Measurements from ENCODE around the gene PRIMA1. TPM values are rescaled to one million over a fixed set of nuclear protein-coding genes. Genes with fewer than 3 reads are reported as not detected.

The PRIMA1 gene
- polyA plus RNA-seq, 1 of the 3 experiments (the other 2 are of a cell fraction), result 0.18 TPM

GRCh38 chr14:93790966-93791365, 2.7 kb upstream of the PRIMA1 start:
- Histone ChIP-seq H4K20me1 (ENCODE audit: insufficient read depth) (no peaks in the 10 kb centered on the region), H3K4me2 (no peak overlapping the region), H3K4me1 (ENCODE audit: control insufficient read depth in 1 of 2, insufficient read depth in 2 of 2, low read depth in 1 of 2, low read length in 1 of 2) (peaks cover 0 to 36% of the 10 kb centered on the region in 2 experiments; a peak in 2 of 4 replicates), H3K79me2 (ENCODE audit: insufficient read depth) (no peaks in the 10 kb centered on the region), H3K9ac (no peak overlapping the region), H3F3A (replicated peaks; ENCODE audit: insufficient read depth) (no peaks in the 10 kb centered on the region), H3K36me3 (replicated peaks in 1 of 2; ENCODE audit: control insufficient read depth in 1 of 2, insufficient read depth in 2 of 2, low read length in 1 of 2) (no peaks in the 10 kb centered on the region), H3K9me3 (no peaks in the 10 kb centered on the region), H3K4me3 (ENCODE audit: low read depth in 2 of 2, low read length in 1 of 2) (no peak overlapping the region), H2AFZ (ENCODE audit: low read depth) (no peak overlapping the region), H3K9me2 (no peaks in the 10 kb centered on the region), H3K27me3 (ENCODE audit: insufficient read depth) (no peaks in the 10 kb centered on the region), H3K27ac (ENCODE audit: low read depth in 2 of 2, low read length in 1 of 2) (no peak overlapping the region)
- ChIA-PET POLR2A (no interaction called here), CTCF (interaction anchor here (1.5 to 9.6 kb wide), 3 partner anchors 34 to 136 kb away, joined by 3 to 127 read pairs (median 5); no protein-coding TSS in a partner anchor)
- TF ChIP-seq TEAD4 (IDR thresholded peaks at IDR 0.05; ENCODE audit: borderline replicate concordance, insufficient read depth), result no peak
- no peak for TF ChIP-seq ZBTB33 (IDR thresholded peaks at IDR 0.05; ENCODE audit: borderline replicate concordance, low read depth)
- no peak for TF ChIP-seq REST (IDR thresholded peaks at IDR 0.05; ENCODE audit: low read depth, low read length)
- TF ChIP-seq MAX (IDR thresholded peaks at IDR 0.05; ENCODE audit: low read depth), result no peak
- no peak for TF ChIP-seq CHD2 (IDR thresholded peaks at IDR 0.05; ENCODE audit: low read length, partially characterized antibody)
- TF ChIP-seq IRF3 (IDR thresholded peaks at IDR 0.05; ENCODE audit: low read depth, low read length), result no peak
- no peak for TF ChIP-seq CTCF (IDR thresholded peaks at IDR 0.05)
- DNase-seq, result no peak
- 41% methylated on average over 5 of the region's 5 CpGs for WGBS (ENCODE audit: low lambda C conversion rate)

All from SK-N-SH (cell line).